ENCODE results near the gene FLYWCH1.

DNA sequence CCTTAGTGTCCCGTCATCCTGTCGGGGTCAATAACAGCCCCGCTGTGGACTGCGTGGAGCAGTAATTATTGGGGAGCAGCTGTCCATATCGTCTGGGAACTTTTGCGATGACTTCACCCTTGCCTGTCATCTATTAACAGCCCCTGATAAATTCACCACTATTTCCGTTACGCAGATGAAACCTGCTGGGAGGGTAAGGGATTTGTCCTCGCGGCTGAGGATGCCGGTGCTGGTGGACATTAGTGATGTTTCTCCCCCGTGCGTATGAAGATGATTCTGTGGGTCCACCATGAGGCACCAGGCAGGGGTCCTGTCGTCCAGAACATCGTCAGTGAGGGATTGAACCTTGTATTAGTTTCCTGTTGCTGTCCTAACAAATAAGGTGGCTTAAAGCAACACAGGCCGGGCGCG is 27.7 kb upstream of the FLYWCH1 start:
- no peak for TF ChIP-seq CTCF (IDR thresholded peaks at IDR 0.05)
- TF ChIP-seq EP300 (IDR thresholded peaks at IDR 0.05): no peak
- TF ChIP-seq POLR2A (IDR thresholded peaks at IDR 0.05): no peak
- no peak for TF ChIP-seq POLR2AphosphoS5 (IDR thresholded peaks at IDR 0.05)
